Karpas-422 (cell line): Measurements from ENCODE around the gene GGT5. TPM values are rescaled to one million over a fixed set of nuclear protein-coding genes. Genes with fewer than 3 reads are reported as not detected.
"Not testable (repeated sequence)": the region's sequence is repeated elsewhere in the genome, so short reads cannot be mapped to it uniquely, and the experiment has no call there.

Source experiments
- DNase-seq: peaks from one replicate; pipeline ENCODE4 v3.0.0-alpha.2; 2015
- H2AFZ ChIP-seq: fragments of 200-600 bp; sonication (generic); 2 replicates; pipeline ENCODE4 v1.6.1; 2014; ENCODE audit warnings: antibody characterized with exemption, low read length, mixed read lengths
- H3K27ac ChIP-seq: fragments of 200-600 bp; sonication (generic); 2 replicates; pipeline ENCODE4 v1.5.1; 2014; ENCODE audit warnings: mild to moderate bottlenecking, low read length, moderate library complexity
- H3K27me3 ChIP-seq: fragments of 200-600 bp; sonication (generic); 2 replicates; pipeline ENCODE4 v1.6.1; 2014; ENCODE audit warnings: low read length, mixed read lengths
- H3K36me3 ChIP-seq: fragments of 200-600 bp; sonication (generic); 2 replicates; pipeline ENCODE4 v1.6.1; 2014; ENCODE audit warnings: low read length, mixed read lengths; ENCODE audit not compliant: insufficient read depth
- H3K4me1 ChIP-seq: fragments of 200-600 bp; sonication (generic); 2 replicates; pipeline ENCODE4 v1.6.1; 2014; ENCODE audit warnings: mild to moderate bottlenecking, low read length, mixed read lengths
- H3K4me2 ChIP-seq: fragments of 200-600 bp; sonication (generic); 2 replicates; pipeline ENCODE4 v1.6.1; 2014; ENCODE audit warnings: low read length, low read depth, mild to moderate bottlenecking; ENCODE audit not compliant: poor library complexity, severe bottlenecking
- H3K4me3 ChIP-seq: fragments of 200-600 bp; sonication (generic); 2 replicates; pipeline ENCODE4 v1.5.1; 2014; ENCODE audit warnings: mild to moderate bottlenecking, antibody characterized with exemption, low read length, mixed read lengths
- H3K79me2 ChIP-seq: fragments of 200-600 bp; sonication (generic); 2 replicates; pipeline ENCODE4 v1.6.1; 2014; ENCODE audit warnings: mild to moderate bottlenecking, low read length, mixed read lengths
- H3K9ac ChIP-seq: fragments of 200-600 bp; sonication (generic); 2 replicates; pipeline ENCODE4 v1.6.0; 2014; ENCODE audit warnings: low read length
- H3K9me2 ChIP-seq: fragments of 200-600 bp; sonication (generic), shearing (Covaris generic); replicated peaks from 2 replicates; pipeline ENCODE4 v1.6.0; 2014; ENCODE audit warnings: mild to moderate bottlenecking, low read length, moderate library complexity; ENCODE audit not compliant: insufficient read depth
- H3K9me3 ChIP-seq: fragments of 300-700, 200-600 bp; sonication (generic); 2 replicates; pipeline ENCODE4 v1.6.1; 2014; ENCODE audit warnings: low read length, mixed read lengths
- H4K20me1 ChIP-seq: fragments of 200-600 bp; sonication (generic); 2 replicates; pipeline ENCODE4 v1.6.1; 2014; ENCODE audit warnings: mild to moderate bottlenecking, antibody characterized with exemption, low read length, low read depth; ENCODE audit not compliant: insufficient read depth
- total RNA-seq: library from RNA; depleted of rRNA; stranded (reverse); fragments of >200 nt; shearing (Covaris generic); gene quantifications from 2 replicates; pipeline ENCODE4 v1.2.3, GENCODE V29; 2014; ENCODE audit warnings: low replicate concordance

Gene GGT5
- total RNA-seq, 1 experiment from 2014 or later, result not detected

- peaks cover 11% of the 10 kb centered on the region for H3K4me1 ChIP-seq
- peak; percentile 35 for DNase-seq
- H3K79me2 ChIP-seq, result no peaks in the 10 kb centered on the region
- no peak overlapping the region for H3K9ac ChIP-seq
- no peaks in the 10 kb centered on the region for H3K36me3 ChIP-seq
- H3K9me2 ChIP-seq, result no peaks in the 10 kb centered on the region
- H3K4me3 ChIP-seq, result no peak overlapping the region
- no peak overlapping the region for H3K27ac ChIP-seq
- H3K4me2 ChIP-seq, result no peak overlapping the region
- H2AFZ ChIP-seq, result no peak overlapping the region
- no peaks in the 10 kb centered on the region for H4K20me1 ChIP-seq
- H3K27me3 ChIP-seq, result no peaks in the 10 kb centered on the region
- H3K9me3 ChIP-seq, result no peaks in the 10 kb centered on the region
Observed at GRCh38 chr22:24244144-24244787, 616 bp downstream of the GGT5 start.

- H3K27ac ChIP-seq, H3K4me3 ChIP-seq, H4K20me1 ChIP-seq, H3K9me3 ChIP-seq, H3K36me3 ChIP-seq, H3K79me2 ChIP-seq, H3K27me3 ChIP-seq, H2AFZ ChIP-seq, H3K9ac ChIP-seq, DNase-seq, H3K9me2 ChIP-seq: not testable (repeated sequence)
- Histone ChIP-seq H3K4me1 (peaks cover 11% of the 10 kb centered on the region), H3K4me2 (peak overlapping the region; percentile 22)
Observed at GRCh38 chr22:24243417-24243816, 1.5 kb downstream of the GGT5 start.

GRCh38 chr22:24240985-24241692 lies 3.7 kb downstream of the GGT5 start:
- H3K9ac ChIP-seq, H3K27ac ChIP-seq, H3K79me2 ChIP-seq: not testable (repeated sequence)

GRCh38 chr22:24240381-24240780 lies 4.5 kb downstream of the GGT5 start:
- no peaks in the 10 kb centered on the region for H3K79me2 ChIP-seq
- no peaks in the 10 kb centered on the region for H3K36me3 ChIP-seq
- no peaks in the 10 kb centered on the region for H4K20me1 ChIP-seq
- no peaks in the 10 kb centered on the region for H3K9me3 ChIP-seq
- no peak overlapping the region for H3K27ac ChIP-seq
- no peak overlapping the region for H2AFZ ChIP-seq
- H3K4me1 ChIP-seq, result peaks cover 11% of the 10 kb centered on the region
- no peak overlapping the region for H3K9ac ChIP-seq
- H3K9me2 ChIP-seq, result no peaks in the 10 kb centered on the region
- H3K4me2 ChIP-seq, result no peak overlapping the region
- H3K4me3 ChIP-seq, result no peak overlapping the region
- DNase-seq, result no peak
- no peaks in the 10 kb centered on the region for H3K27me3 ChIP-seq

More at GRCh38 chr22:24240985-24241692, 3.7 kb downstream of the GGT5 start:
- H4K20me1 ChIP-seq, H3K27me3 ChIP-seq, H3K9me3 ChIP-seq, H2AFZ ChIP-seq, H3K36me3 ChIP-seq, H3K9me2 ChIP-seq, DNase-seq, H3K4me2 ChIP-seq, H3K4me3 ChIP-seq: not testable (repeated sequence)
- H3K4me1 ChIP-seq, result peaks cover 11% of the 10 kb centered on the region

- not testable (repeated sequence) for H3K36me3 ChIP-seq, H3K4me1 ChIP-seq, H2AFZ ChIP-seq, H3K9ac ChIP-seq, H3K27ac ChIP-seq, DNase-seq, H3K79me2 ChIP-seq, H3K4me3 ChIP-seq, H3K4me2 ChIP-seq, H3K9me2 ChIP-seq, H3K27me3 ChIP-seq, H3K9me3 ChIP-seq, H4K20me1 ChIP-seq
Observed at GRCh38 chr22:24238101-24238694, 6.7 kb downstream of the GGT5 start.

GRCh38 chr22:24236656-24237055 lies 8.2 kb downstream of the GGT5 start:
- no peaks in the 10 kb centered on the region for H3K4me1 ChIP-seq
- H3K9ac ChIP-seq, result no peak overlapping the region
- no peaks in the 10 kb centered on the region for H4K20me1 ChIP-seq
- no peak overlapping the region for H3K4me3 ChIP-seq
- H2AFZ ChIP-seq, result no peak overlapping the region
- no peak for DNase-seq
- no peaks in the 10 kb centered on the region for H3K36me3 ChIP-seq
- no peak overlapping the region for H3K4me2 ChIP-seq
- H3K79me2 ChIP-seq, result no peaks in the 10 kb centered on the region
- H3K9me3 ChIP-seq, result no peaks in the 10 kb centered on the region
- no peaks in the 10 kb centered on the region for H3K9me2 ChIP-seq
- H3K27ac ChIP-seq, result no peak overlapping the region
- H3K27me3 ChIP-seq, result no peaks in the 10 kb centered on the region

- Histone ChIP-seq H4K20me1 (no peaks in the 10 kb centered on the region), H3K79me2 (no peaks in the 10 kb centered on the region), H3K4me3 (no peak overlapping the region), H3K4me1 (no peaks in the 10 kb centered on the region), H3K36me3 (no peaks in the 10 kb centered on the region), H3K27ac (no peak overlapping the region), H3K9me2 (no peaks in the 10 kb centered on the region), H3K4me2 (no peak overlapping the region), H3K27me3 (no peaks in the 10 kb centered on the region), H3K9me3 (no peaks in the 10 kb centered on the region), H2AFZ (no peak overlapping the region), H3K9ac (no peak overlapping the region)
- DNase-seq, result no peak
Observed at GRCh38 chr22:24235315-24235714, 9.6 kb downstream of the GGT5 start.

- no peak for DNase-seq
- Histone ChIP-seq H3K79me2 (no peaks in the 10 kb centered on the region), H3K36me3 (no peaks in the 10 kb centered on the region), H2AFZ (no peak overlapping the region), H3K4me3 (no peak overlapping the region), H3K9me2 (no peaks in the 10 kb centered on the region), H3K4me2 (no peak overlapping the region), H3K9me3 (no peaks in the 10 kb centered on the region), H3K4me1 (no peaks in the 10 kb centered on the region), H3K27me3 (no peaks in the 10 kb centered on the region), H4K20me1 (no peaks in the 10 kb centered on the region), H3K27ac (no peak overlapping the region), H3K9ac (no peak overlapping the region)
Observed at GRCh38 chr22:24233816-24234215, 11.1 kb downstream of the GGT5 start.
